Esophagus muscularis mucosa (tissue), 4 donors: ENCODE results near the gene PCDHA4. TPM values are rescaled to one million over a fixed set of nuclear protein-coding genes. Genes with fewer than 3 reads are reported as not detected.

Experiments used
- DNase-seq: peaks from one replicate; pipeline ENCODE4 v3.0.0-alpha.2; 2017; ENCODE audit errors: extremely low spot score
- H3K27ac ChIP-seq, 4 donors: fragments of 200-600 bp; sonication (generic); replicated peaks in 1 of 4; 1 replicate in 3 of 4; 2 replicates in 1 of 4; pipeline ENCODE4 v1.5.1; 2016 to 2019; ENCODE audit warnings: mild to moderate bottlenecking in 1 of 4
- H3K27me3 ChIP-seq, 4 donors: fragments of 200-600 bp; sonication (generic); one replicate each; pipeline versions ENCODE4 v1.5.1 to v1.6.0; 2016 to 2019
- H3K36me3 ChIP-seq, 4 donors: fragments of 200-600 bp; sonication (generic); one replicate each; pipeline ENCODE4 v1.5.1; 2016 to 2019
- H3K4me1 ChIP-seq, 4 donors: fragments of 200-600 bp; sonication (generic); one replicate each; pipeline ENCODE4 v1.5.1; 2016 to 2019
- H3K4me3 ChIP-seq, 4 donors: fragments of 200-600 bp; sonication (generic); 1 replicate in 2 of 4; 2 replicates in 2 of 4; pipeline ENCODE4 v1.5.1; 2016 to 2019; ENCODE audit warnings: mild to moderate bottlenecking in 4 of 4, moderate library complexity in 1 of 4
- H3K9me3 ChIP-seq, 4 donors: fragments of 200-600 bp; sonication (generic); 1 replicate in 3 of 4; 2 replicates in 1 of 4; pipeline ENCODE4 v1.5.1; 2016 to 2019
- EP300 ChIP-seq: sonication (generic); formaldehyde crosslinking; IDR thresholded peaks from one replicate; pipeline ENCODE4 v1.6.1; 2017; ENCODE audit warnings: antibody characterized with exemption
- POLR2A ChIP-seq: fragments of 450-650 bp; IDR thresholded peaks from one replicate; pipeline ENCODE4 v1.6.1; 2017; ENCODE audit warnings: antibody characterized with exemption, moderate library complexity, mild to moderate bottlenecking, low read depth
- POLR2AphosphoS5 ChIP-seq, 2 donors: sonication (generic); formaldehyde crosslinking; IDR thresholded peaks; one replicate each; pipeline ENCODE4 v1.6.1; 2017; ENCODE audit warnings: antibody characterized with exemption in 2 of 2
- WGBS: methylation state at CpG from one replicate; pipeline ENCODE4 v1.1.5; 2018; 5-methylcytosine and 5-hydroxymethylcytosine counted together
- intact Hi-C: fragments of 100-400 bp; cut with DNase I; formaldehyde crosslinking; loops from one replicate; pipeline ENCODE4 v1.15.1; 2023
- total RNA-seq, 4 donors: library from RNA; depleted of rRNA; stranded (reverse); fragments of >200 nt; gene quantifications; one replicate each; pipeline versions ENCODE4 v1.1.0 to v1.2.1, GENCODE V29; 2016
- TF ChIP-seq, protein P1 (sequence below), 3 experiments: fragments of 200-600 bp in 2 of 3; fragments of 450-650 bp in 1 of 3; sonication (generic) in 2 of 3; IDR thresholded peaks; one replicate each; pipeline ENCODE4 v1.5.1; 2017 to 2019; ENCODE audit warnings: antibody characterized with exemption in 3 of 3, mild to moderate bottlenecking in 2 of 3, moderate library complexity in 1 of 3

The PCDHA4 gene
- total RNA-seq, 4 donors from 2014 or later: 0.45 to 1.1 (median 0.66) TPM

DNA sequence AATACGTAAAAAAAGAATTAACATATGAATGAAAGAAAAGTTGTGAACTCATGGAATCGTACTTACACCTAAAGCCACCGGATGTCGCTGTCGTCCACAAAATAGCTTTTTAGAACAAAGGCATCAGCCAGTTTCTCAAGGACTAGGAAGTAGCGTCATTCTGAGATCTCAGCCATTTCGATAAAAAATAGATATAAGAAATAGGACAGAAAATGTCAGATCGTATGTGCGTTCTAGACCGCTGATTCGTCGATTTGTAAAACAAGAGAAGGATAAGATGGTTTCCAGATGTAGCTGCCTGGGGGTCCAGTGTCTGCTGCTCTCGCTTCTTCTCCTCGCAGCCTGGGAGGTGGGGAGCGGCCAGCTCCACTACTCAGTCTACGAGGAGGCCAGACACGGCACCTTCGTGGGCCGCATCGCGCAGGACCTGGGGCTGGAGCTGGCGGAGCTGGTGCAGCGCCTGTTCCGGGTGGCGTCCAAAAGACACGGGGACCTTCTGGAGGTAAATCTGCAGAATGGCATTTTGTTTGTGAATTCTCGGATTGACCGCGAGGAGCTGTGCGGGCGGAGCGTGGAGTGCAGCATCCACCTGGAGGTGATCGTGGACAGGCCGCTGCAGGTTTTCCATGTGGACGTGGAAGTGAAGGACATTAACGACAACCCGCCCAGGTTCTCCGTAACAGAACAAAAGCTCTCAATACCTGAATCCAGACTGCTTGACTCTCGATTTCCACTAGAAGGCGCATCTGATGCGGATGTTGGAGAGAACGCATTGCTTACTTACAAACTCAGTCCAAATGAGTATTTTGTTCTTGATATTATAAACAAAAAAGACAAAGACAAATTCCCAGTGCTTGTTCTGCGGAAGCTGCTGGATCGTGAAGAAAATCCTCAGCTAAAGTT lies 49.2 kb downstream of the PCDHA4 start, which contains the start of gene PCDHA10:
Gene PCDHA10 (plus strand): TSS at position 126 of the 903 bp plus-strand sequence. CDS start 152 bp downstream, at position 278.
- peak within 1 kb of the TSS; percentile 24 to 48 (median 45) for H3K4me3 ChIP-seq

DNA sequence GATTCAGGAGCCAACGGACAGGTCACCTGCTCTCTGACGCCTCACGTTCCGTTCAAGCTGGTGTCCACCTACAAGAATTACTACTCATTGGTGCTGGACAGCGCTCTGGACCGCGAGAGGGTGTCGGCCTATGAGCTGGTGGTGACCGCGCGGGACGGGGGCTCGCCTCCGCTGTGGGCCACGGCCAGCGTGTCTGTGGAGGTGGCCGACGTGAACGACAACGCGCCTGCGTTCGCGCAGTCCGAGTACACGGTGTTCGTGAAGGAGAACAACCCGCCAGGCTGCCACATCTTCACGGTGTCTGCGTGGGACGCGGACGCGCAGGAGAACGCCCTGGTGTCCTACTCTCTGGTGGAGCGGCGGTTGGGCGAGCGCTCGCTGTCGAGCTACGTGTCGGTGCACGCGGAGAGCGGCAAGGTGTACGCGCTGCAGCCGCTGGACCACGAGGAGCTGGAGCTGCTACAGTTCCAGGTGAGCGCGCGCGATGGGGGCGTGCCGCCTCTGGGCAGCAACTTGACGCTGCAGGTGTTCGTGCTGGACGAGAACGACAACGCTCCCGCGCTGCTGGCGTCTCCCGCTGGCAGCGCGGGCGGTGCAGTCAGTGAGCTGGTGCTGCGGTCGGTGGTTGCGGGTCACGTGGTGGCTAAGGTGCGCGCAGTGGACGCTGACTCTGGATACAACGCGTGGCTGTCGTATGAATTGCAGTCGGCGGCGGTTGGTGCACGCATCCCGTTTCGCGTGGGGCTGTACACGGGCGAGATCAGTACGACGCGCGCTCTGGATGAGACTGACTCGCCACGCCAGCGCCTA lies 50.5 kb downstream of the PCDHA4 start:
- Histone ChIP-seq H3K4me3 (no peak overlapping the region), H3K27me3 (peaks cover 0 to 73% (median 1%) of the 10 kb centered on the region in 4 donors), H3K36me3 (no peaks in the 10 kb centered on the region), H3K4me1 (no peaks in the 10 kb centered on the region), H3K9me3 (peaks cover 0 to 43% (median 33%) of the 10 kb centered on the region in 4 donors), H3K27ac (no peak overlapping the region)
- TF ChIP-seq, protein P1, sequence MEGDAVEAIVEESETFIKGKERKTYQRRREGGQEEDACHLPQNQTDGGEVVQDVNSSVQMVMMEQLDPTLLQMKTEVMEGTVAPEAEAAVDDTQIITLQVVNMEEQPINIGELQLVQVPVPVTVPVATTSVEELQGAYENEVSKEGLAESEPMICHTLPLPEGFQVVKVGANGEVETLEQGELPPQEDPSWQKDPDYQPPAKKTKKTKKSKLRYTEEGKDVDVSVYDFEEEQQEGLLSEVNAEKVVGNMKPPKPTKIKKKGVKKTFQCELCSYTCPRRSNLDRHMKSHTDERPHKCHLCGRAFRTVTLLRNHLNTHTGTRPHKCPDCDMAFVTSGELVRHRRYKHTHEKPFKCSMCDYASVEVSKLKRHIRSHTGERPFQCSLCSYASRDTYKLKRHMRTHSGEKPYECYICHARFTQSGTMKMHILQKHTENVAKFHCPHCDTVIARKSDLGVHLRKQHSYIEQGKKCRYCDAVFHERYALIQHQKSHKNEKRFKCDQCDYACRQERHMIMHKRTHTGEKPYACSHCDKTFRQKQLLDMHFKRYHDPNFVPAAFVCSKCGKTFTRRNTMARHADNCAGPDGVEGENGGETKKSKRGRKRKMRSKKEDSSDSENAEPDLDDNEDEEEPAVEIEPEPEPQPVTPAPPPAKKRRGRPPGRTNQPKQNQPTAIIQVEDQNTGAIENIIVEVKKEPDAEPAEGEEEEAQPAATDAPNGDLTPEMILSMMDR (IDR thresholded peaks at IDR 0.05): no peak
- TF ChIP-seq EP300 (no peak), POLR2AphosphoS5 (IDR thresholded peaks at IDR 0.05) (no peak), POLR2A (no peak)
- WGBS: 45% methylated on average over 37 of the region's 94 CpGs
- intact Hi-C loops: no loop called here
- no peak for DNase-seq

More for the DNA sequence above, 49.2 kb downstream of the PCDHA4 start, which contains the start of gene PCDHA10:
- TF ChIP-seq, protein P1 (IDR thresholded peaks at IDR 0.05): peak; percentile 25 to 29 (median 28)
- TF ChIP-seq POLR2A (no peak), POLR2AphosphoS5 (IDR thresholded peaks at IDR 0.05) (no peak), EP300 (no peak)
- 21% methylated on average over 44 of the region's 44 CpGs for WGBS
- no peak for DNase-seq
- Histone ChIP-seq H3K36me3 (no peaks in the 10 kb centered on the region), H3K9me3 (peaks cover 0 to 30% (median 27%) of the 10 kb centered on the region in 4 donors), H3K4me1 (no peaks in the 10 kb centered on the region), H3K27ac (peak within 1 kb of the TSS in 1 of 4 donors; percentile 13), H3K27me3 (peaks cover 0 to 63% (median 0%) of the 10 kb centered on the region in 4 donors)
- intact Hi-C loops: no loop called here

DNA sequence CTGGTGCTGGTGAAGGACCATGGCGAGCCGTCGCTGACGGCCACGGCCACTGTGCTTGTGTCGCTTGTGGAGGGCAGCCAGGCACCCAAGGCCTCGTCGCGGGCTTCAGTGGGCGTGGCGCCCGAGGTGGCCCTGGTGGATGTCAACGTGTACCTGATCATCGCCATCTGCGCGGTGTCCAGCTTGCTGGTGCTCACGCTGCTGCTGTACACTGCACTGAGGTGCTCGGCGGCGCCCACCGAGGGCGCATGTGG lies 51.0 kb downstream of the PCDHA4 start:
- Histone ChIP-seq H3K27me3 (peaks cover 0 to 73% (median 1%) of the 10 kb centered on the region in 4 donors), H3K4me3 (no peak overlapping the region), H3K9me3 (peaks cover 0 to 48% (median 36%) of the 10 kb centered on the region in 4 donors), H3K4me1 (no peaks in the 10 kb centered on the region), H3K27ac (no peak overlapping the region), H3K36me3 (peaks cover 0 to 3% (median 0%) of the 10 kb centered on the region in 4 donors)
- no peak for DNase-seq
- 80% methylated on average over 2 of the region's 22 CpGs for WGBS
- intact Hi-C loops: no loop called here
- TF ChIP-seq POLR2AphosphoS5 (IDR thresholded peaks at IDR 0.05): no peak
- no peak for TF ChIP-seq EP300
- TF ChIP-seq, protein P1 (IDR thresholded peaks at IDR 0.05): no peak
- TF ChIP-seq POLR2A: no peak

DNA sequence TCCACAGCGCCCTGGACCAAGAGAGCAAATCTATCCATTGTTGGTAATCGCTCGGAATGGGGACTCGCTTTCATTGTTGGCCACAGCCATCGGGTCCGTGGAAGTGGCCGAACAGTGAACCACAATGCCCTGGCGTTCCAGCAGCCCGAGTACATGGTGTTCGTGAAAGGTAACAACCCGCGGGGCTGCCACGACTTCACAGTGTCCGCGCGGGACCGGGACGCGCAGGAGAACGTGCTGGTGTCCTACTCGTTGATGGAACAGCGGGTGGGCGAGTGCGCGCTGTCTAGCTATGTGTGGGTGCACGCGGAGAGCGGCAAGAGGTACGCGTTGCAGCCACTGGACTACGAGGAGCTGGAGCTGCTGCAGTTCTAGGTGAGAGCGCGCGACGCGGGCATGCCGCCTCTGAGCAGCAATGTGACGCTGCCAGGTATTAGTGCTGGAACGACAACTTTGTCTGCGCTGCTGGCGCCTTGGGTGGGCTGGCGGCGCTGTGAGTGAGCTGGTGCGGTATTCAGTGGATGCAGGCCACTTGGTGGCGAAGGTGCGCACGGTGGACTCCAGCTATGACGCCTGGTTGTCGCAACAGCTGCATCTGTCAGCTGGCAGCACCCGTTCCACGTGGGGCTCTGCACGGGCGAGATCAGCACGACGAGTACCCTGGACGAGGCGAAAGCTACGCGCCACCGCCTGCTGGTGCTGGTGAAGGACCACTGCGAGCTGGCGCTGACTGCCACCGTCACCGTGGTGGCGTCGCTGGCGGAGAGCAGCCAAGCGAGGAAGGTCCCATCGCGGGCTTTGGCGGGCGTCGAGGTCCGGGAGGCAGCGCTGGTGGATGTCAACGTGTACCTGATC lies 55.8 kb downstream of the PCDHA4 start:
- H3K27me3 ChIP-seq: peaks cover 0 to 46% (median 1%) of the 10 kb centered on the region in 4 donors
- intact Hi-C loops: no loop called here
- H3K4me3 ChIP-seq: no peak overlapping the region
- no peak for DNase-seq
- H3K9me3 ChIP-seq: peaks cover 0 to 41% (median 22%) of the 10 kb centered on the region in 4 donors
- H3K36me3 ChIP-seq: peaks cover 0 to 4% (median 0%) of the 10 kb centered on the region in 4 donors
- no peaks in the 10 kb centered on the region for H3K4me1 ChIP-seq
- no peak overlapping the region for H3K27ac ChIP-seq
- 52% methylated on average over 44 of the region's 76 CpGs for WGBS
- TF ChIP-seq, protein P1 (IDR thresholded peaks at IDR 0.05): no peak
- TF ChIP-seq POLR2A: no peak
- TF ChIP-seq EP300: no peak
- no peak for TF ChIP-seq POLR2AphosphoS5 (IDR thresholded peaks at IDR 0.05)
